ENCODE results near the gene PPIB.
"Not testable (repeated sequence)": the region's sequence is repeated elsewhere in the genome, so short reads cannot be mapped to it uniquely, and the experiment has no call there.

PPIB gene

GRCh38 chr15:64117759-64118487, 44.9 kb downstream of the PPIB start:
- DNase-seq (ENCODE audit: low read depth), result no peak
- TF ChIP-seq CTCF (IDR thresholded peaks at IDR 0.05; ENCODE audit: insufficient read depth, low read depth, low read length, missing control alignments), result no peak
- no peak overlapping the region for H3K4me3 ChIP-seq (ENCODE audit: low read length)

GRCh38 chr15:64112904-64113303, 49.9 kb downstream of the PPIB start:
- peak; percentile 4 for DNase-seq (ENCODE audit: low read depth)
- no peak overlapping the region for H3K4me3 ChIP-seq (ENCODE audit: low read length)
- no peak for TF ChIP-seq CTCF (IDR thresholded peaks at IDR 0.05; ENCODE audit: insufficient read depth, low read depth, low read length, missing control alignments)

GRCh38 chr15:64112073-64112772, 50.6 kb downstream of the PPIB start:
- no peak overlapping the region for H3K4me3 ChIP-seq (ENCODE audit: low read length)

GRCh38 chr15:64111679-64112050, 51.2 kb downstream of the PPIB start:
- TF ChIP-seq CTCF (IDR thresholded peaks at IDR 0.05; ENCODE audit: insufficient read depth, low read depth, low read length, missing control alignments), result no peak
- H3K4me3 ChIP-seq (ENCODE audit: low read length), result no peak overlapping the region
- DNase-seq (ENCODE audit: low read depth), result peak; percentile 13

More at GRCh38 chr15:64112073-64112772, 50.6 kb downstream of the PPIB start:
- no peak for DNase-seq (ENCODE audit: low read depth)
- TF ChIP-seq CTCF (IDR thresholded peaks at IDR 0.05; ENCODE audit: insufficient read depth, low read depth, low read length, missing control alignments), result no peak

GRCh38 chr15:64110950-64111678, 51.7 kb downstream of the PPIB start:
- DNase-seq (ENCODE audit: low read depth), result no peak
- H3K4me3 ChIP-seq (ENCODE audit: low read length), result no peak overlapping the region
- no peak for TF ChIP-seq CTCF (IDR thresholded peaks at IDR 0.05; ENCODE audit: insufficient read depth, low read depth, low read length, missing control alignments)

GRCh38 chr15:64110108-64110701, 52.6 kb downstream of the PPIB start:
- not testable (repeated sequence) for H3K4me3 ChIP-seq (ENCODE audit: low read length); DNase-seq (ENCODE audit: low read depth)

GRCh38 chr15:64107337-64107736, 55.5 kb downstream of the PPIB start:
- H3K4me3 ChIP-seq (ENCODE audit: low read length), result no peak overlapping the region
- TF ChIP-seq CTCF (IDR thresholded peaks at IDR 0.05; ENCODE audit: insufficient read depth, low read depth, low read length, missing control alignments), result no peak
- no peak for DNase-seq (ENCODE audit: low read depth)
